K562 (cell line): Measurements from ENCODE around the gene SCYL3.

Experiments used
- FOXM1 ChIP-seq, 2 experiments: fragments of 450-650 bp in 1 of 2; sonication (generic) in 1 of 2; formaldehyde crosslinking in 1 of 2; IDR thresholded peaks; 2 replicates each; pipeline versions ENCODE4 v1.6.1 to v1.9.0; 2017 to 2022; ENCODE audit warnings: low read depth in 2 of 2, mild to moderate bottlenecking in 2 of 2, missing genetic modification reagents in 1 of 2, moderate library complexity in 1 of 2
- POLR2A ChIP-seq: fragments of 450-650 bp; conservative IDR thresholded peaks from 2 replicates; pipeline ENCODE4 v1.6.1; 2016
- POLR2AphosphoS5 ChIP-seq: IDR thresholded peaks from 2 replicates; pipeline ENCODE4 v1.6.1; 2011; ENCODE audit warnings: mild to moderate bottlenecking, low read depth, low read length, moderate library complexity; ENCODE audit not compliant: control insufficient read depth, insufficient read depth
- SIN3A ChIP-seq, 2 experiments: fragments of 150-350 bp in 1 of 2; IDR thresholded peaks; 2 replicates each; pipeline ENCODE4 v1.6.1; 2011 to 2016; ENCODE audit warnings: borderline replicate concordance in 2 of 2, low read depth in 2 of 2, low read length in 2 of 2, mild to moderate bottlenecking in 2 of 2, moderate library complexity in 2 of 2; ENCODE audit not compliant: control insufficient read depth in 1 of 2
- SMARCC2 ChIP-seq: fragments of 450-650 bp; IDR thresholded peaks from 2 replicates; pipeline ENCODE4 v1.6.1; 2017; ENCODE audit warnings: antibody characterized with exemption, moderate library complexity, mild to moderate bottlenecking, low read depth
- SRSF7 ChIP-seq: fragments of 200-400 bp; formaldehyde crosslinking; optimal IDR thresholded peaks from 2 replicates; pipeline ENCODE3; 2017; ENCODE audit warnings: mild to moderate bottlenecking, low read depth, low read length
- ZNF217 ChIP-seq: sonication (generic); formaldehyde crosslinking; IDR thresholded peaks from 2 replicates; pipeline ENCODE4 v1.8.0; 2022; ENCODE audit warnings: mild to moderate bottlenecking, missing genetic modification reagents
- TF ChIP-seq, protein P1 (sequence below): fragments of 250-450 bp; sonication (Bioruptor Pico); IDR thresholded peaks from 2 replicates; pipeline ENCODE4 v1.8.0; 2021; ENCODE audit warnings: mild to moderate bottlenecking, moderate library complexity
- TF ChIP-seq, protein P2 (sequence below): sonication (generic); formaldehyde crosslinking; IDR thresholded peaks from 2 replicates; pipeline ENCODE4 v1.5.0; 2020; ENCODE audit warnings: missing genetic modification reagents

DNA sequence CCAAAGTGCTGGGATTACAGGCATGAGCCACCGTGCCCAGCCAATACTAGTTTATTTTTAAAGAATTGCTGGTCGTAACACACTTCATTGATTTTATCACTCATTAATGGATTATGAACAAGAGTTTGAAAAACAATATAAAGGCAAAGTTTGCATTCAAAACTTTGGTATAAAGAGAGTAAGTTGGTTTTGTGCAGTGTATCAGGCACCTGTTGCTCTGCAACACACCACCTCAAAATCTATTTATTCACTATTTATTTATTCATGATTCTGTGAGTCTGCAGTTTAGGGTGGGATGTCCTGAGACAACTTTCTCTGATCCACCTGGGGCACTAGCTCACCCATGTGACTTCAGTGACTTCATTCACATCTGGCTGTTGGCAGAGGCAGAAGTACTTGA lies 88.8 kb downstream of the SCYL3 start:
- TF ChIP-seq ZNF217 (CRISPR knock-in tag) (no peak), FOXM1 (IDR thresholded peaks at IDR 0.05; ENCODE audit: low read depth) (no peak), FOXM1 (CRISPR knock-in tag; IDR thresholded peaks at IDR 0.05; ENCODE audit: low read depth) (no peak), SMARCC2 (no peak), SRSF7 (no peak), POLR2A (no peak), POLR2AphosphoS5 (no peak), SIN3A (IDR thresholded peaks at IDR 0.05; ENCODE audit: borderline replicate concordance in 2 of 2, control insufficient read depth in 1 of 2, low read depth in 2 of 2, low read length in 2 of 2) (no peak)
- TF ChIP-seq, protein P1, sequence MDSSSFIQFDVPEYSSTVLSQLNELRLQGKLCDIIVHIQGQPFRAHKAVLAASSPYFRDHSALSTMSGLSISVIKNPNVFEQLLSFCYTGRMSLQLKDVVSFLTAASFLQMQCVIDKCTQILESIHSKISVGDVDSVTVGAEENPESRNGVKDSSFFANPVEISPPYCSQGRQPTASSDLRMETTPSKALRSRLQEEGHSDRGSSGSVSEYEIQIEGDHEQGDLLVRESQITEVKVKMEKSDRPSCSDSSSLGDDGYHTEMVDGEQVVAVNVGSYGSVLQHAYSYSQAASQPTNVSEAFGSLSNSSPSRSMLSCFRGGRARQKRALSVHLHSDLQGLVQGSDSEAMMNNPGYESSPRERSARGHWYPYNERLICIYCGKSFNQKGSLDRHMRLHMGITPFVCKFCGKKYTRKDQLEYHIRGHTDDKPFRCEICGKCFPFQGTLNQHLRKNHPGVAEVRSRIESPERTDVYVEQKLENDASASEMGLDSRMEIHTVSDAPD (CRISPR knock-in tag) = no peak
- TF ChIP-seq, protein P2, sequence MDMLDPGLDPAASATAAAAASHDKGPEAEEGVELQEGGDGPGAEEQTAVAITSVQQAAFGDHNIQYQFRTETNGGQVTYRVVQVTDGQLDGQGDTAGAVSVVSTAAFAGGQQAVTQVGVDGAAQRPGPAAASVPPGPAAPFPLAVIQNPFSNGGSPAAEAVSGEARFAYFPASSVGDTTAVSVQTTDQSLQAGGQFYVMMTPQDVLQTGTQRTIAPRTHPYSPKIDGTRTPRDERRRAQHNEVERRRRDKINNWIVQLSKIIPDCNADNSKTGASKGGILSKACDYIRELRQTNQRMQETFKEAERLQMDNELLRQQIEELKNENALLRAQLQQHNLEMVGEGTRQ = no peak
